DND-41 (cell line): Measurements from ENCODE around the gene SEC24D.
A peak's percentile ranks its signal among the peaks of the same experiment; 100 is the strongest.

ENCODE experiments used
- ATAC-seq: fragments of 200-7000 bp; cut with Tn5 transposase; 3 replicates; pipeline ENCODE4 v1.9.1; 2021; ENCODE audit warnings: low read depth; ENCODE audit not compliant: insufficient read depth
- DNase-seq: peaks from one replicate; pipeline ENCODE4 v3.0.0-alpha.2; 2020
- H2AFZ ChIP-seq: 2 replicates; pipeline ENCODE4 v1.6.0; 2012; ENCODE audit warnings: low read depth, low read length
- H3K27ac ChIP-seq: 2 replicates; pipeline ENCODE4 v1.5.1; 2012; ENCODE audit warnings: low read length, inconsistent platforms
- H3K27me3 ChIP-seq: fragments of 200-600 bp; sonication (generic); 2 replicates; pipeline ENCODE4 v1.6.0; 2012; ENCODE audit warnings: low read length, mild to moderate bottlenecking, inconsistent platforms; ENCODE audit not compliant: insufficient read depth, poor library complexity
- H3K36me3 ChIP-seq: 2 replicates; pipeline ENCODE4 v1.5.1; 2012; ENCODE audit warnings: low read length, inconsistent platforms; ENCODE audit not compliant: insufficient read depth
- H3K4me1 ChIP-seq: 2 replicates; pipeline ENCODE4 v1.5.1; 2012; ENCODE audit warnings: mild to moderate bottlenecking, low read length; ENCODE audit not compliant: insufficient read depth
- H3K4me2 ChIP-seq: 2 replicates; pipeline ENCODE4 v1.6.0; 2012; ENCODE audit warnings: mild to moderate bottlenecking, moderate library complexity, low read length, inconsistent platforms; ENCODE audit not compliant: insufficient read depth
- H3K4me3 ChIP-seq, 2 experiments: fragments of 200-600 bp in 1 of 2; shearing (Covaris generic) in 1 of 2; 2 replicates each; pipeline ENCODE4 v1.5.1; 2012 to 2016; ENCODE audit warnings: inconsistent platforms in 2 of 2, low read length in 2 of 2, mild to moderate bottlenecking in 2 of 2, low read depth in 1 of 2, moderate library complexity in 1 of 2
- H3K79me2 ChIP-seq: 2 replicates; pipeline ENCODE4 v1.6.0; 2012; ENCODE audit warnings: low read length, inconsistent platforms; ENCODE audit not compliant: insufficient read depth
- H3K9ac ChIP-seq: 2 replicates; pipeline ENCODE4 v1.6.0; 2012; ENCODE audit warnings: low read depth, mild to moderate bottlenecking, inconsistent platforms, low read length, moderate library complexity
- H3K9me3 ChIP-seq: 2 replicates; pipeline ENCODE4 v1.5.1; 2012; ENCODE audit warnings: low read length, moderate library complexity, mild to moderate bottlenecking, inconsistent platforms; ENCODE audit not compliant: insufficient read depth, severe bottlenecking
- H4K20me1 ChIP-seq: 2 replicates; pipeline ENCODE4 v1.6.0; 2012; ENCODE audit warnings: low read length; ENCODE audit not compliant: insufficient read depth
- CTCF ChIP-seq: IDR thresholded peaks from 2 replicates; pipeline ENCODE4 v1.5.1; 2012; ENCODE audit warnings: borderline replicate concordance, low read length, moderate library complexity, mild to moderate bottlenecking; ENCODE audit not compliant: poor library complexity, severe bottlenecking; ENCODE audit errors: extremely low read depth
- EZH2 ChIP-seq: IDR thresholded peaks from 3 replicates; pipeline ENCODE4 v1.6.1; 2012; ENCODE audit warnings: borderline replicate concordance, low read depth, mild to moderate bottlenecking, moderate library complexity, low read length, inconsistent platforms; ENCODE audit not compliant: severe bottlenecking

Gene SEC24D, protein sequence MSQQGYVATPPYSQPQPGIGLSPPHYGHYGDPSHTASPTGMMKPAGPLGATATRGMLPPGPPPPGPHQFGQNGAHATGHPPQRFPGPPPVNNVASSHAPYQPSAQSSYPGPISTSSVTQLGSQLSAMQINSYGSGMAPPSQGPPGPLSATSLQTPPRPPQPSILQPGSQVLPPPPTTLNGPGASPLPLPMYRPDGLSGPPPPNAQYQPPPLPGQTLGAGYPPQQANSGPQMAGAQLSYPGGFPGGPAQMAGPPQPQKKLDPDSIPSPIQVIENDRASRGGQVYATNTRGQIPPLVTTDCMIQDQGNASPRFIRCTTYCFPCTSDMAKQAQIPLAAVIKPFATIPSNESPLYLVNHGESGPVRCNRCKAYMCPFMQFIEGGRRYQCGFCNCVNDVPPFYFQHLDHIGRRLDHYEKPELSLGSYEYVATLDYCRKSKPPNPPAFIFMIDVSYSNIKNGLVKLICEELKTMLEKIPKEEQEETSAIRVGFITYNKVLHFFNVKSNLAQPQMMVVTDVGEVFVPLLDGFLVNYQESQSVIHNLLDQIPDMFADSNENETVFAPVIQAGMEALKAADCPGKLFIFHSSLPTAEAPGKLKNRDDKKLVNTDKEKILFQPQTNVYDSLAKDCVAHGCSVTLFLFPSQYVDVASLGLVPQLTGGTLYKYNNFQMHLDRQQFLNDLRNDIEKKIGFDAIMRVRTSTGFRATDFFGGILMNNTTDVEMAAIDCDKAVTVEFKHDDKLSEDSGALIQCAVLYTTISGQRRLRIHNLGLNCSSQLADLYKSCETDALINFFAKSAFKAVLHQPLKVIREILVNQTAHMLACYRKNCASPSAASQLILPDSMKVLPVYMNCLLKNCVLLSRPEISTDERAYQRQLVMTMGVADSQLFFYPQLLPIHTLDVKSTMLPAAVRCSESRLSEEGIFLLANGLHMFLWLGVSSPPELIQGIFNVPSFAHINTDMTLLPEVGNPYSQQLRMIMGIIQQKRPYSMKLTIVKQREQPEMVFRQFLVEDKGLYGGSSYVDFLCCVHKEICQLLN

GRCh38 chr4:118835571-118836300 is at the start of gene SEC24D:
SEC24D (minus strand) TSS chr4:118836126; CDS start chr4:118833696, 2,430 bp downstream.
- Histone ChIP-seq H3K4me2 (peak within 1 kb of the TSS; percentile 83), H3K4me1 (peaks cover 28% of the 10 kb centered on the region), H2AFZ (peak within 1 kb of the TSS; percentile 96), H3K9ac (peak within 1 kb of the TSS; percentile 76), H3K27ac (peak within 1 kb of the TSS; percentile 69), H3K79me2 (peaks cover 25% of the 10 kb centered on the region), H3K36me3 (peaks cover 26% of the 10 kb centered on the region), H4K20me1 (no peaks in the 10 kb centered on the region), H3K4me3 (peak within 1 kb of the TSS; percentile 38 to 65; a peak in 3 of 4 replicates), H3K9me3 (no peaks in the 10 kb centered on the region), H3K27me3 (no peaks in the 10 kb centered on the region)
- TF ChIP-seq CTCF (no peak), EZH2 (no peak)
- DNase-seq (peak; percentile 83), ATAC-seq (peak; percentile 82)

DNA sequence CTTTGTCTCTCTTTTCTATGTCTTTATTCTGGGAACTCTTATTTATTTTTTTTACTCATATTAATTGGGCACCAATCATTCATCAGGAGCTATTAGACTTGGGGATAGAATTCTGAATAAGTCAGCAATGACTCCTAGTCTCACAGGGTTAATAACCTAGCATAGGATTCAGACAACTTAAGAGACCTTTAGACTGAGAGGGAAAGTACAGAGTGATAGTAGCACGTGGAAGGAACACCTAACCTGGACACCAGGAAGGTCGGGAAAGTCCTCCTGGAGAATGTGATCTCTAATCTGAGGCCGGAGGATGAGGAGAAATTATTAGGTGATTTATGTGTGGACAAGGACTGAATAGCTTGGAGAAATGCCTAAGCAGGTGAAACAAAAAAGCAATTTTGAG is 48.8 kb upstream of the SEC24D start:
- H3K4me2 ChIP-seq: no peak overlapping the region
- no peak for ATAC-seq
- no peak overlapping the region for H3K4me3 ChIP-seq
- H4K20me1 ChIP-seq: no peaks in the 10 kb centered on the region
- no peaks in the 10 kb centered on the region for H3K79me2 ChIP-seq
- no peak overlapping the region for H2AFZ ChIP-seq
- H3K4me1 ChIP-seq: no peaks in the 10 kb centered on the region
- H3K9ac ChIP-seq: no peak overlapping the region
- H3K9me3 ChIP-seq: no peaks in the 10 kb centered on the region
- no peak for DNase-seq
- H3K27ac ChIP-seq: no peak overlapping the region
- H3K27me3 ChIP-seq: peaks cover 6% of the 10 kb centered on the region
- no peaks in the 10 kb centered on the region for H3K36me3 ChIP-seq
- no peak for TF ChIP-seq EZH2
- no peak for TF ChIP-seq CTCF

GRCh38 chr4:118883861-118884260 is 47.9 kb upstream of the SEC24D start:
- no peak for DNase-seq
- TF ChIP-seq EZH2 (no peak), CTCF (peak; percentile 30)

More at GRCh38 chr4:118883861-118884260, 47.9 kb upstream of the SEC24D start:
- Histone ChIP-seq H2AFZ (no peak overlapping the region), H3K9ac (no peak overlapping the region), H3K27me3 (peaks cover 5% of the 10 kb centered on the region), H3K9me3 (no peaks in the 10 kb centered on the region), H3K4me2 (no peak overlapping the region), H3K4me3 (no peak overlapping the region), H3K4me1 (no peaks in the 10 kb centered on the region), H3K27ac (no peak overlapping the region), H4K20me1 (no peaks in the 10 kb centered on the region), H3K79me2 (no peaks in the 10 kb centered on the region), H3K36me3 (no peaks in the 10 kb centered on the region)
- ATAC-seq: no peak
